Stimulated activated CD8-positive, alpha-beta memory T cell treated with anti-CD3 and anti-CD28 coated beads, Interleukin-15, amount 100 ng/mL, for 1 hour (primary cell): Measurements from ENCODE around the gene CELSR1.

Experiments used
- DNase-seq: peaks from one replicate; pipeline ENCODE4 v3.0.0-alpha.2; 2020; ENCODE audit warnings: low read depth

CELSR1 gene

GRCh38 chr22:46362203-46362933 is 175.1 kb downstream of the CELSR1 start:
- DNase-seq = no peak

- DNase-seq = no peak
Measured at GRCh38 chr22:46361826-46362202, 175.6 kb downstream of the CELSR1 start.

- DNase-seq = no peak
Measured at GRCh38 chr22:46360891-46361290, 176.5 kb downstream of the CELSR1 start.

GRCh38 chr22:46360097-46360496 is 177.3 kb downstream of the CELSR1 start:
- DNase-seq = no peak

- no peak for DNase-seq
Measured at GRCh38 chr22:46359362-46359761, 178.1 kb downstream of the CELSR1 start.

GRCh38 chr22:46358766-46359165 is 178.7 kb downstream of the CELSR1 start:
- no peak for DNase-seq

GRCh38 chr22:46357711-46358520 is 179.5 kb downstream of the CELSR1 start:
- no peak for DNase-seq

- DNase-seq = no peak
Measured at GRCh38 chr22:46356496-46357480, 180.6 kb downstream of the CELSR1 start.

GRCh38 chr22:46355996-46356471 is 181.4 kb downstream of the CELSR1 start:
- DNase-seq = no peak

- DNase-seq = peak; percentile 48
Measured at GRCh38 chr22:46355369-46355995, 181.9 kb downstream of the CELSR1 start.

GRCh38 chr22:46354993-46355305 is 182.5 kb downstream of the CELSR1 start:
- DNase-seq = no peak

- no peak for DNase-seq
Measured at GRCh38 chr22:46354176-46354992, 183.0 kb downstream of the CELSR1 start.

GRCh38 chr22:46353483-46354105 is 183.8 kb downstream of the CELSR1 start:
- no peak for DNase-seq

GRCh38 chr22:46352691-46353386 is 184.6 kb downstream of the CELSR1 start:
- DNase-seq = no peak

- DNase-seq = no peak
Measured at GRCh38 chr22:46352276-46352675, 185.1 kb downstream of the CELSR1 start.

GRCh38 chr22:46351767-46352166 is 185.7 kb downstream of the CELSR1 start:
- no peak for DNase-seq

- DNase-seq = no peak
Measured at GRCh38 chr22:46351131-46351735, 186.2 kb downstream of the CELSR1 start.

GRCh38 chr22:46350646-46351045 is 186.8 kb downstream of the CELSR1 start:
- DNase-seq = no peak

- DNase-seq = no peak
Measured at GRCh38 chr22:46350121-46350520, 187.3 kb downstream of the CELSR1 start.
